GM10248 (cell line): ENCODE data around the gene ALDH3B1.

ENCODE experiments used
- CTCF ChIA-PET: fragments of 300-600 bp; sonication (Branson Sonifier 250); formaldehyde crosslinking; extraction: SDS; loops from one replicate; lab custom pipeline; 2021; ENCODE audit warnings: antibody characterized with exemption; lab: Yijun Ruan, JAX
- POLR2A ChIA-PET: fragments of 350-650 bp; sonication (Branson Sonifier 250); formaldehyde crosslinking; extraction: SDS; loops from one replicate; lab custom pipeline; 2020; ENCODE audit warnings: antibody characterized with exemption; lab: Yijun Ruan, JAX
- DNase-seq: peaks from one replicate; pipeline ENCODE4 v3.0.0; 2012; ENCODE audit errors: extremely low spot score
- CTCF ChIP-seq: IDR thresholded peaks from 2 replicates; pipeline ENCODE4 v1.5.1; 2012; ENCODE audit warnings: mild to moderate bottlenecking, low read depth; ENCODE audit errors: extremely low read depth, missing control alignments, control extremely low read depth

The ALDH3B1 gene

GRCh38 chr11:68011051-68011943 lies 1.2 kb downstream of the ALDH3B1 start:
- DNase-seq, result no peak
- no peak for TF ChIP-seq CTCF
- CTCF ChIA-PET, result interaction anchor here (1.5 to 3.7 kb wide), 2 partner anchors 192 to 199 kb away, joined by 3 to 21 read pairs; no protein-coding TSS in a partner anchor
- POLR2A ChIA-PET, result no interaction called here

GRCh38 chr11:68012044-68012842 lies 2.1 kb downstream of the ALDH3B1 start:
- CTCF ChIA-PET, result no interaction called here
- no peak for DNase-seq
- no peak for TF ChIP-seq CTCF
- POLR2A ChIA-PET, result no interaction called here

- no peak for DNase-seq
- ChIA-PET CTCF (no interaction called here), POLR2A (no interaction called here)
- TF ChIP-seq CTCF, result no peak
Measured at GRCh38 chr11:68012843-68013610, 2.9 kb downstream of the ALDH3B1 start.

DNA sequence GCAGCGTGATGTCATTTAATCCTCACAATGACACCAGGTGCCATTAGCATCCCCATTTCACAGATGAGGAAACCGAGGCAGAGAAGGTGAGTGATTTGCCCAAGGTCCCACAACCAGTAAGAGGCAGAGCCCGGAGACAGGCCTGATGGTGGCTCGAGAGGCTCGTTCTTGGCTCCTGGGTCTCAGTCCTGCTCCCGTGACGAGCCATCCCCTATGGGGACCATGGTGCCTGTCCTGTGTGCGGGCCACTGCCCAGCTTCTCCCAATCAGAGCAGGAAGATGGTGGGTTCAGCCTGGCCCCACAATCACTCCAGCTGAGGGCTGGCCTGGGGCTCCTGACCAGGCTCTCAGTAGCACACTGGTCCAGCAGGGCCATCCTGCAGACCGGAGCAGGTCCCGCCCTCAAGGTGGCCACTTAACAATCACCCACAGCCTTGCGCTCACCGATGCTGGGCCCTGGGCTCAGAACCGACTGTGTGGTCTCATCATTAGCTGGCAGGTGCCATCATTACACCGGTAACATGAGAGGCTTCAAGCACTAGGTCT lies 3.6 kb downstream of the ALDH3B1 start:
- TF ChIP-seq CTCF, result no peak
- ChIA-PET CTCF (no interaction called here), POLR2A (no interaction called here)
- no peak for DNase-seq

GRCh38 chr11:68014157-68014946 lies 4.2 kb downstream of the ALDH3B1 start:
- ChIA-PET CTCF (interaction anchor here (1.2 kb wide), 1 partner anchor 59 kb away, joined by 3 read pairs; no protein-coding TSS in a partner anchor), POLR2A (no interaction called here)
- no peak for TF ChIP-seq CTCF
- no peak for DNase-seq
